ENCODE results near the gene TSPAN4.

GRCh38 chr11:913043-913442 is 70.4 kb downstream of the TSPAN4 start:
- TF ChIP-seq SUZ12 (IDR thresholded peaks at IDR 0.05; ENCODE audit: extremely low read depth, insufficient read depth, insufficient read length) (no peak), YY1 (IDR thresholded peaks at IDR 0.05; ENCODE audit: insufficient read depth, insufficient read length) (no peak)

All from NT2/D1 (cell line).